IMR-90 (cell line): ENCODE measurements around the gene HMG20A. TPM values are rescaled to one million over a fixed set of nuclear protein-coding genes. Genes with fewer than 3 reads are reported as not detected.

Experiments
- ATAC-seq: fragments of 200-7000 bp; cut with Tn5 transposase; 2 replicates; pipeline ENCODE4 v1.9.1; 2020; ENCODE audit warnings: low read depth, mild to moderate bottlenecking, moderate library complexity
- BruUV-seq: library from RNA; stranded (reverse); fragments of 400-500 nt; replicated peaks from 2 replicates; lab custom pipeline; 2021; lab: Mats Ljungman, UMichigan
- CTCF ChIA-PET: fragments of 300-600 bp; formaldehyde crosslinking; extraction: SDS; loops from one replicate; lab custom pipeline; 2021; ENCODE audit warnings: antibody characterized with exemption; lab: Yijun Ruan, JAX
- POLR2A ChIA-PET: fragments of 300-600 bp; sonication (Branson Sonifier 250); formaldehyde crosslinking; loops from one replicate; lab custom pipeline; 2022; ENCODE audit warnings: antibody characterized with exemption; ENCODE audit not compliant: unreplicated experiment; lab: Charles Lee
- DNase-seq: peaks from one replicate; pipeline ENCODE4 v3.0.0; 2013
- H2AFZ ChIP-seq: replicated peaks from 2 replicates; pipeline ENCODE3; 2013; ENCODE audit warnings: low read length, mild to moderate bottlenecking; ENCODE audit not compliant: poor library complexity
- H2AK5ac ChIP-seq: 2 replicates; pipeline ENCODE4 v1.6.1; 2013; ENCODE audit warnings: low read depth, low read length, inconsistent platforms
- H2AK9ac ChIP-seq: replicated peaks from 2 replicates; pipeline ENCODE3; 2013; ENCODE audit warnings: mild to moderate bottlenecking, low read depth, low read length, moderate library complexity; ENCODE audit not compliant: poor library complexity
- H2BK120ac ChIP-seq: 2 replicates; pipeline ENCODE4 v1.6.1; 2013; ENCODE audit warnings: low read depth, low read length, inconsistent platforms
- H2BK15ac ChIP-seq: 3 replicates; pipeline ENCODE4 v1.6.1; 2013; ENCODE audit warnings: low read depth, low read length, inconsistent platforms
- H2BK20ac ChIP-seq: 2 replicates; pipeline ENCODE4 v1.6.1; 2013; ENCODE audit warnings: low read depth, mild to moderate bottlenecking, inconsistent platforms, low read length, moderate library complexity
- H2BK5ac ChIP-seq: 2 replicates; pipeline ENCODE4 v1.6.1; 2013; ENCODE audit warnings: mild to moderate bottlenecking, low read depth, low read length, inconsistent platforms; ENCODE audit not compliant: poor library complexity, severe bottlenecking
- H3K14ac ChIP-seq: replicated peaks from 2 replicates; pipeline ENCODE4 v1.6.1; 2013; ENCODE audit warnings: low read depth, low read length, inconsistent platforms
- H3K18ac ChIP-seq: 2 replicates; pipeline ENCODE4 v1.6.1; 2013; ENCODE audit warnings: low read depth, low read length, control low read depth
- H3K23ac ChIP-seq: 2 replicates; pipeline ENCODE4 v1.6.1; 2013; ENCODE audit warnings: low read depth, low read length, inconsistent platforms
- H3K27ac ChIP-seq: 2 replicates; pipeline ENCODE4 v1.5.1; 2013; ENCODE audit warnings: mild to moderate bottlenecking, control low read depth, low read length; ENCODE audit not compliant: insufficient read depth
- H3K27me3 ChIP-seq: 2 replicates; pipeline ENCODE4 v1.6.1; 2013; ENCODE audit warnings: low read length; ENCODE audit not compliant: control insufficient read depth, insufficient read depth
- H3K36me3 ChIP-seq: 2 replicates; pipeline ENCODE4 v1.6.1; 2013; ENCODE audit warnings: low read length, mixed read lengths; ENCODE audit not compliant: control insufficient read depth, insufficient read depth
- H3K4ac ChIP-seq: 2 replicates; pipeline ENCODE4 v1.6.1; 2013; ENCODE audit warnings: low read depth, low read length, inconsistent platforms
- H3K4me1 ChIP-seq: 2 replicates; pipeline ENCODE4 v1.6.1; 2013; ENCODE audit warnings: low read length, mixed read lengths; ENCODE audit not compliant: control insufficient read depth, insufficient read depth
- H3K4me2 ChIP-seq: 2 replicates; pipeline ENCODE4 v1.6.1; 2013; ENCODE audit warnings: low read depth, mild to moderate bottlenecking, control low read depth, low read length, moderate library complexity
- H3K4me3 ChIP-seq: 2 replicates; pipeline ENCODE4 v1.5.1; 2013; ENCODE audit warnings: low read depth, mild to moderate bottlenecking, control low read depth, low read length, moderate library complexity; ENCODE audit not compliant: insufficient read depth
- H3K56ac ChIP-seq: 2 replicates; pipeline ENCODE4 v1.6.1; 2013; ENCODE audit warnings: low read length, inconsistent platforms; ENCODE audit not compliant: insufficient read depth; ENCODE audit errors: extremely low read depth
- H3K79me1 ChIP-seq, 2 experiments: 2 replicates each; pipeline ENCODE4 v1.6.1; 2013; ENCODE audit warnings: low read length in 2 of 2, inconsistent platforms in 1 of 2, low read depth in 1 of 2
- H3K9ac ChIP-seq: 2 replicates; pipeline ENCODE4 v1.6.1; 2013; ENCODE audit warnings: low read depth, low read length, control low read depth
- H3K9me1 ChIP-seq: 2 replicates; pipeline ENCODE4 v1.6.1; 2013; ENCODE audit warnings: low read length, inconsistent platforms; ENCODE audit not compliant: insufficient read depth
- H3K9me3 ChIP-seq: 2 replicates; pipeline ENCODE4 v1.6.1; 2013; ENCODE audit warnings: low read length; ENCODE audit not compliant: control insufficient read depth, insufficient read depth
- H4K20me1 ChIP-seq: 2 replicates; pipeline ENCODE4 v1.6.1; 2013; ENCODE audit warnings: low read length, inconsistent platforms; ENCODE audit not compliant: insufficient read depth
- H4K5ac ChIP-seq: 2 replicates; pipeline ENCODE4 v1.6.1; 2013; ENCODE audit warnings: mild to moderate bottlenecking, low read depth, low read length, control low read depth
- H4K8ac ChIP-seq, 2 experiments: 2 replicates each; pipeline ENCODE4 v1.6.1; 2013; ENCODE audit warnings: low read depth in 2 of 2, low read length in 2 of 2, control low read depth in 1 of 2, inconsistent platforms in 1 of 2
- H4K91ac ChIP-seq: 2 replicates; pipeline ENCODE4 v1.6.1; 2013; ENCODE audit warnings: low read depth, low read length, inconsistent platforms; ENCODE audit not compliant: insufficient read depth
- BHLHE40 ChIP-seq: fragments of 150-350 bp; IDR thresholded peaks from 2 replicates; pipeline ENCODE4 v1.6.1; 2016; ENCODE audit warnings: mild to moderate bottlenecking, low read depth, low read length
- CEBPB ChIP-seq: IDR thresholded peaks from 2 replicates; pipeline ENCODE4 v1.6.1; 2012; ENCODE audit warnings: low read depth, low read length, improper control_type of control experiment
- CHD1 ChIP-seq: IDR thresholded peaks from 2 replicates; pipeline ENCODE4 v1.6.1; 2012; ENCODE audit warnings: low read depth, low read length, improper control_type of control experiment
- CTCF ChIP-seq: conservative IDR thresholded peaks from 2 replicates; pipeline ENCODE4 v1.5.1; 2012; ENCODE audit warnings: mild to moderate bottlenecking, low read depth, low read length, improper control_type of control experiment
- ELK1 ChIP-seq: fragments of 150-350 bp; IDR thresholded peaks from 2 replicates; pipeline ENCODE4 v1.6.1; 2016; ENCODE audit warnings: low read depth, mild to moderate bottlenecking, low read length, moderate library complexity, borderline replicate concordance
- FOS ChIP-seq: fragments of 150-350 bp; IDR thresholded peaks from 2 replicates; pipeline ENCODE4 v1.6.1; 2016; ENCODE audit warnings: low read depth, low read length
- MAFK ChIP-seq: IDR thresholded peaks from 2 replicates; pipeline ENCODE4 v1.6.1; 2012; ENCODE audit warnings: low read depth, low read length, improper control_type of control experiment
- MAZ ChIP-seq: IDR thresholded peaks from 2 replicates; pipeline ENCODE4 v1.6.1; 2012; ENCODE audit warnings: low read depth, mild to moderate bottlenecking, low read length, improper control_type of control experiment, moderate library complexity, borderline replicate concordance
- MXI1 ChIP-seq: IDR thresholded peaks from 2 replicates; pipeline ENCODE4 v1.6.1; 2012; ENCODE audit warnings: low read depth, mild to moderate bottlenecking, low read length, moderate library complexity, borderline replicate concordance
- NFE2L2 ChIP-seq: fragments of 150-350 bp; IDR thresholded peaks from 2 replicates; pipeline ENCODE4 v1.6.1; 2016; ENCODE audit warnings: low read depth, mild to moderate bottlenecking, low read length
- POLR2A ChIP-seq: IDR thresholded peaks from 2 replicates; pipeline ENCODE4 v1.6.1; 2012; ENCODE audit warnings: mild to moderate bottlenecking, low read depth, low read length
- RAD21 ChIP-seq: IDR thresholded peaks from 2 replicates; pipeline ENCODE4 v1.6.1; 2012; ENCODE audit warnings: low read length, improper control_type of control experiment
- RCOR1 ChIP-seq: IDR thresholded peaks from 2 replicates; pipeline ENCODE4 v1.6.1; 2012; ENCODE audit warnings: mild to moderate bottlenecking, low read length, improper control_type of control experiment; ENCODE audit not compliant: insufficient replicate concordance
- RFX5 ChIP-seq: IDR thresholded peaks from 2 replicates; pipeline ENCODE4 v1.8.0; 2012; ENCODE audit warnings: low read depth, mild to moderate bottlenecking, low read length, moderate library complexity
- SMC3 ChIP-seq: fragments of 150-350 bp; IDR thresholded peaks from 2 replicates; pipeline ENCODE4 v1.6.1; 2016; ENCODE audit warnings: low read depth, mild to moderate bottlenecking, antibody characterized with exemption, low read length, moderate library complexity
- USF2 ChIP-seq: fragments of 150-350 bp; IDR thresholded peaks from 2 replicates; pipeline ENCODE4 v1.6.1; 2017; ENCODE audit warnings: mild to moderate bottlenecking, antibody characterized with exemption, low read length, low read depth
- WGBS, 2 experiments: methylation state at CpG; one replicate each; pipeline versions ENCODE4 v1.1.5 to v1.1.7; 2013; ENCODE audit warnings: missing lambda C conversion rate in 2 of 2; ENCODE audit not compliant: insufficient read length in 1 of 2; ENCODE audit errors: extremely low coverage in 2 of 2; 5-methylcytosine and 5-hydroxymethylcytosine counted together
- dilution Hi-C: fragments of 300-500 bp; cut with HindIII; formaldehyde crosslinking; loops from one replicate; pipeline ENCODE4 v1.14.3; 2018; ENCODE audit warnings: low sequenced_read_pairs; ENCODE audit not compliant: unreplicated experiment
- in situ Hi-C: fragments of 300-500 bp; cut with MboI; formaldehyde crosslinking; loops from 3 replicates; pipeline ENCODE4 v1.14.3; 2019; ENCODE audit warnings: low sequenced_read_pairs, inconsistent platforms, mixed read lengths
- intact Hi-C: fragments of 100-400 bp; cut with micrococcal nuclease; formaldehyde crosslinking; loops from 2 replicates; pipeline ENCODE4 v1.10.0; 2022
- polyA plus RNA-seq, 3 experiments: library from polyadenylated mRNA; depleted of rRNA; stranded (reverse); fragments of >200 nt; gene quantifications; 2 replicates each; pipeline ENCODE4 v1.2.3, GENCODE V29; 2012; ENCODE audit warnings: low replicate concordance in 1 of 3
- total RNA-seq: library from RNA; depleted of rRNA; stranded (reverse); fragments of >200 nt; gene quantifications from 2 replicates; pipeline ENCODE4 v1.2.3, GENCODE V29; 2012

Gene HMG20A
- total and polyA plus RNA-seq, 2 of the 4 experiments (the other 2 are of a cell fraction): 22.3 to 25.3 TPM

- Histone ChIP-seq H4K91ac (no peak overlapping the region), H3K27me3 (no peaks in the 10 kb centered on the region), H2BK15ac (no peak overlapping the region), H3K36me3 (no peaks in the 10 kb centered on the region), H3K79me1 (no peaks in the 10 kb centered on the region), H4K5ac (no peak overlapping the region), H3K23ac (peak overlapping the region; percentile 56), H4K20me1 (no peaks in the 10 kb centered on the region; the same call in 1 of the 2 replicates), H3K4me1 (no peaks in the 10 kb centered on the region), H4K8ac (peak overlapping the region in 1 of 2 experiments; percentile 46; a peak in 1 of 4 replicates), H2AK9ac (no peak overlapping the region), H2AFZ (no peak overlapping the region), H2BK20ac (0 out of 2 replicates have a peak overlapping the region, but pooled peaks have one; percentile 13), H3K9me3 (no peaks in the 10 kb centered on the region), H3K4me2 (no peak overlapping the region), H3K4me3 (no peak overlapping the region), H3K9ac (no peak overlapping the region), H2BK5ac (no peak overlapping the region), H3K56ac (no peak overlapping the region), H3K27ac (no peak overlapping the region), H2AK5ac (0 out of 2 replicates have a peak overlapping the region, but pooled peaks have one; percentile 33), H3K18ac (no peak overlapping the region), H3K14ac (peak overlapping the region; percentile 33; the same call in 1 of the 2 replicates), H3K9me1 (peaks cover 7% of the 10 kb centered on the region; the same call in 1 of the 2 replicates), H3K4ac (0 out of 2 replicates have a peak overlapping the region, but pooled peaks have one; percentile 56), H2BK120ac (peak overlapping the region; percentile 19; the same call in 1 of the 2 replicates)
- peak; percentile 79 for ATAC-seq
- in situ Hi-C loops: no loop called here
- dilution Hi-C loops: no loop called here
- POLR2A ChIA-PET: no interaction called here
- peak; percentile 38 for DNase-seq
- no TSS peak for BruUV-seq
- CTCF ChIA-PET: interaction anchor here (0.7 to 0.8 kb wide), 2 partner anchors 11 to 24 kb away, joined by 3 to 4 read pairs; no protein-coding TSS in a partner anchor
- no CpG with 5 or more reads among the region's 3 CpGs for WGBS, 2 experiments
- no peak for TF ChIP-seq RCOR1
- no peak for TF ChIP-seq ELK1
- TF ChIP-seq RAD21: no peak
- TF ChIP-seq SMC3: no peak
- no peak for TF ChIP-seq BHLHE40
- TF ChIP-seq CHD1: no peak
- no peak for TF ChIP-seq MAFK
- no peak for TF ChIP-seq CEBPB
- TF ChIP-seq NFE2L2: no peak
- no peak for TF ChIP-seq FOS
- no peak for TF ChIP-seq RFX5
- no peak for TF ChIP-seq MAZ
- TF ChIP-seq MXI1: no peak
- TF ChIP-seq POLR2A: no peak
- TF ChIP-seq CTCF: no peak
- no peak for TF ChIP-seq USF2
- intact Hi-C loops: no loop called here
Measured at GRCh38 chr15:77519540-77519939, 98.9 kb downstream of the HMG20A start.
